ENCODE data around the gene NAALADL2. TPM values are rescaled to one million over a fixed set of nuclear protein-coding genes. Genes with fewer than 3 reads are reported as not detected.

NAALADL2 gene
- total and polyA plus RNA-seq, 9 of the 15 experiments (the other 6 are each of a cell fraction or from before 2014, with no cell fraction given): 0.29 to 1.1 (median 0.79) TPM; not detected in 1

DNA sequence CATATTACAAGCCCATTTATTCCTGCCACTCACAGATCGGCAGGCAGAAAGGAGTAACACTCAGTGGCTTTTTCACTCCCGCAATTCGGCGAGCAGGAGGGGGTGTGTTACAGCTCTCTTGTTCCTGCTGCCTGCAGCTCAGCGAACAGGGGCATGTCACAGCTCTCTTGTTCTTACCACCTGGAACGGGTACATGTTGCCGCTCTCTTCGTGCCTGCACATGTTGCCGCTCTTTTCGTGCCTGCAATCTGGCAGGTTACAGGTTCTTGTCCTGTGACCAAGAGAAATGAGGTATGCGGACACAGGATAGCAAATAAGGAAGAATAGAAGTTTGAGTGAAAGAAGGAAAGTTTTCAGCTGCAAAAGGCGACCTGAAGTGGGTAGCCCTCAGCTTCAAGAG, 761.4 kb downstream of the NAALADL2 start:
- H3K9me3 ChIP-seq (replicated peaks; ENCODE audit: control insufficient read depth, insufficient read depth, low read depth, low read length): no peaks in the 10 kb centered on the region
- no TSS peak for BruUV-seq (replicated peaks)
- no peak overlapping the region for H2AFZ ChIP-seq (ENCODE audit: low read depth, low read length)
- ChIA-PET CTCF (ENCODE audit: low intra/inter-chr PET ratio) (no interaction called here), POLR2A (interaction anchor here (0.6 kb wide), 1 partner anchor 593 kb away, joined by 4 read pairs; no protein-coding TSS in a partner anchor)
- 6% methylated on average over 11 of the region's 12 CpGs for WGBS (ENCODE audit: insufficient coverage, low coverage, missing lambda C conversion rate)
- H4K20me1 ChIP-seq (replicated peaks; ENCODE audit: control insufficient read depth, insufficient read depth, low read length): no peaks in the 10 kb centered on the region
- intact Hi-C loops (cut with micrococcal nuclease): no loop called here
- H3K27me3 ChIP-seq (ENCODE audit: control insufficient read depth in 2 of 2, insufficient read depth in 2 of 2, low read length in 2 of 2): no peaks in the 10 kb centered on the region
- no peak overlapping the region for H3K4me2 ChIP-seq (ENCODE audit: insufficient read depth, low read length)
- H3K4me1 ChIP-seq (replicated peaks in 1 of 2; ENCODE audit: control insufficient read depth in 2 of 2, insufficient read depth in 2 of 2, low read length in 2 of 2): no peaks in the 10 kb centered on the region
- no peak overlapping the region for H3K4me3 ChIP-seq
- FAIRE-seq (no peak), ATAC-seq (no peak), DNase-seq (ENCODE audit: extremely low read depth in 1 of 4, low spot score in 3 of 4) (no peak)
- no peak for TF ChIP-seq ZNF431 (CRISPR knock-in tag; IDR thresholded peaks at IDR 0.05)
- TF ChIP-seq DNMT1 (IDR thresholded peaks at IDR 0.05): no peak
- TF ChIP-seq ZSCAN29 (IDR thresholded peaks at IDR 0.05): no peak
- TF ChIP-seq ZNF518B (CRISPR knock-in tag; IDR thresholded peaks at IDR 0.05): no peak
- TF ChIP-seq E2F6 (IDR thresholded peaks at IDR 0.05; ENCODE audit: borderline replicate concordance in 1 of 2, extremely low read depth in 1 of 2, insufficient read depth in 1 of 2, insufficient read length in 1 of 2, low read depth in 1 of 2, low read length in 1 of 2, poor library complexity in 1 of 2, severe bottlenecking in 1 of 2): no peak
- no peak for TF ChIP-seq POLR3G (IDR thresholded peaks at IDR 0.05; ENCODE audit: extremely low read depth, insufficient read length, insufficient replicate concordance)
- no peak for TF ChIP-seq XRCC5 (IDR thresholded peaks at IDR 0.05; ENCODE audit: low read depth, low read length)
- no peak for TF ChIP-seq TFAM (CRISPR knock-in tag; conservative IDR thresholded peaks at IDR 0.05)
- no peak for TF ChIP-seq BRD4 (IDR thresholded peaks at IDR 0.05)
- no peaks in the 10 kb centered on the region for H3K79me2 ChIP-seq (ENCODE audit: control insufficient read depth, insufficient read depth, low read length)
- no peaks in the 10 kb centered on the region for H3K36me3 ChIP-seq (ENCODE audit: control insufficient read depth, insufficient read depth, low read length)
- H3K27ac ChIP-seq (ENCODE audit: extremely low read depth, low read depth, low read length): no peak overlapping the region
- H3K9me1 ChIP-seq (ENCODE audit: control insufficient read depth, insufficient read depth, low read length): no peaks in the 10 kb centered on the region
- H3K9ac ChIP-seq (ENCODE audit: insufficient read depth in 1 of 2, low read depth in 2 of 2, low read length in 2 of 2): no peak overlapping the region
- in situ Hi-C loops (cut with MboI): no loop called here
